A204.1 (cell line): Measurements from ENCODE around the gene B4GALT2.
A peak's percentile ranks its signal among the peaks of the same experiment; 100 is the strongest.

Experiments
- FAIRE-seq: peaks from 2 replicates; lab custom pipeline; 2012; peaks lifted over from hg19 to GRCh38; lab: Jason Lieb, UNC

Gene B4GALT2

DNA sequence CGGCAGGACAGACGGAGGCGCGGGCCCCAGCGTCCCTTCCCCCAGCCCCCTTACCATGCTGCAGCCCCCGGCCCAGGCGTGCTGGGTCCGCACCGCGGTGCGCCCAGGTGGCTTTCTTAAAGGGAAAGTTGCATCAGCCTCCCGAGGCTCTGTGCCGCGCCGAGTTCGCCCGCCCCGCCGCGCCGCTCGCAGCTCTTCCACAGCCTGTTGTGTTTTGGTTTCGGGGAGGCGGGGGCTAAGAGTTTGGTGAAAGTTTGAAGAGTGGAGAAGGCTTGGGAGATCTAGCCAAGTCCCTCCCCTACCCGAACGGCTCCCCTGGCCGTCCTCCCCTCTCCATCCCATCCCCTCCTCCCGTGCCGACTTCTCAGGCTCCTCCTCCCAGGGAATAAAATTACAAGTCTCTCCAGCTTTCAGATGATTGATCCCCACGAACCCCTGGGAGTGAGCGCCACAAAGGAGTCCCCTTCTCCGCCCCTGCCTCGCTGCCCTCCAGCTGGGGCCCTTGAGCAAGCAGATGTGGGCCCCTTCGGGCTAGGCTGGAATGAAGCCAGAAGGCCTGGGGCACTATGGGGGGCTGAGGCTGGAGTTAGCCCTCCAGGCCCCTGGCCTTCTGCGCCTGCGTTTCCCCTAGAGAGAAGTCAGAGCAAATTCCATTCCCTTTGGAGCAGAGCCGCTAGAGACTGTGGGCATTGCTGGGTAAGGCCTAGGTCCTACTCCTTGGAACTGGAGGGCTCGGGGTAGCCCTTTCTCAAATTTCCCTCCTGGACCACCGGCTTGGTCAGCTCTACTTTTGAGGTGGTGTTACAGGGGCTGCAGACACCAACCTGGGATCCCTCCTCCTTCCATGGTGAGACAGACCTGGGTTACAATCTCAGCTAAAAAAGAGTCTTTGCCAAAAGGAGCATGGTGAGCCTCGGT, 52.5 kb downstream of the B4GALT2 start, which contains the start of gene SLC6A9:
Gene SLC6A9 (minus strand): TSS at position 211 of the 918 bp plus-strand sequence. CDS start 7,185 bp downstream, outside the sequence.
- no peak for FAIRE-seq

DNA sequence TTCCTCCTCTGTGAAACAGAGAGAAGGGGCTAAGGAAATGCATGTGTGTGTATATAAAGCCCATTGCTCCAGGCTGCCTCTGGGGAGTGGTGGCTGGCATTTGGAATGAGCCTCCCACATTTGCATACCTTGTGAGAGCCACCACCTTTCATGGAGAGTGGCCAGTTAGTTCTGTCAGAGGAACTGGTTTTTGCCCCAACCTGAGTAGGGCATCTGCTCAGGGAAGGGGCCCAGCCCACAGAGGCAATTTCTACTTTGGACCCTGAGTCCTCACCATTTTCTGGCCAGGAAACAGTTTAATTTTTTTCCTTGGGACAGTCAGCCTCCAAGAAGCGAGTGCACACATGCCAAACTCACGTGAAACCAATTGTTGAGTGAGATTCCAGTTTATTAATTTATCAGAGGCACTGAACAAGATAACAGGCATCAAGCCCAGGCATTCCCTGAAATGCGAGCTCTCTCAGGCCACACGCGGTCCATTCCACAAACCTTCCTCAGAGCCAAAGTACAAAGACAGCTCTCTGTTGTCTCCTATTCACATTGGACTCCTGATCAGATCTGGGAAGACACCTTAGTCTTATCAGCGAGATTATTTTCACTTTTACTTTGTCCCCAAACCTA, 53.3 kb downstream of the B4GALT2 start:
- FAIRE-seq: no peak

DNA sequence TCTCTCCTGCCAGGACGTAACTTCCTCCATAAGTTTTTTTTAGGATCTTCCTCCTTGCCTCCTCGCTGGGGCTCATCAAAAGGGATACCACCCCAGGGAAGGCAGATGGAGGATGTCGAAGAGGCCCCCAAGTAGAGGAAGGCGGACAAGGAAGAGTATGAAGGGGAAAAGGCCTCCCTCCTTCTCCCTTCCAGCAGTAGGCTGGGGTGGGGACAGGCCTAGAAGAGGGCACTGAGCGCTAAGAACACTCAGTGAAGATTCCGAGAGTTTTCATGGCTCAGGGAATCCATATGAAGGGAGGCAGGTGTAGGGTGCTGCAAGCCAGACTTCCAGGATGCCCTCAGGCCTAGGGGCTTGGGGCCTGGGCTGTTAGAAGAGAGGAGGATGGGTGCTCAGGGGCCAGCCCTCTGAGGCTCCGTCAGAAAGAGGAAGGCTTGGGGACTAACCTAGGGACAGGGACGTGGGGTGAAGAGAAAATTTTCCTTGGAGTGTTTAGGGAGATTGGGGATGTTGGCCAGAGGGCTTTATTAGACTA, 54.1 kb downstream of the B4GALT2 start:
- no peak for FAIRE-seq

DNA sequence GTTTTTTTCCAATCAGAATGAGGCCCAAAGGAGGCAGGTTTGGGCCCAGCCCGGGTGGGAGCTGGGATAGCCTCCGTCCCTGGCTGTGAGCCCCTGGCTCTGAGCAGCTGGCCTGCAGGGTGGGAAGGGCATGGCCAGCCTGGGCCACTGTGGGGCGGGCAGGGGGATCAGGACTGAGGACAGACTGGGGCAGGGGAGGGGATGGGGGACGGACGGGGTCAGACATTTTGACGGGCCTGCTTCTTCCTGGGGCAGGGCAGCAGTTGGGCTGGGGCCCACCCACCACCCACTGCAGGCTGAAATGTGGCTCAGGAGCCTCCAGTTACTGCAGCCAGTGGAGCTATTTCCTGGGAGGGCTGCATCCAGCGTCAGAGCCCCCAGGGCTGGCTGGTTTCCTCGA, 54.7 kb downstream of the B4GALT2 start:
- no peak for FAIRE-seq

DNA sequence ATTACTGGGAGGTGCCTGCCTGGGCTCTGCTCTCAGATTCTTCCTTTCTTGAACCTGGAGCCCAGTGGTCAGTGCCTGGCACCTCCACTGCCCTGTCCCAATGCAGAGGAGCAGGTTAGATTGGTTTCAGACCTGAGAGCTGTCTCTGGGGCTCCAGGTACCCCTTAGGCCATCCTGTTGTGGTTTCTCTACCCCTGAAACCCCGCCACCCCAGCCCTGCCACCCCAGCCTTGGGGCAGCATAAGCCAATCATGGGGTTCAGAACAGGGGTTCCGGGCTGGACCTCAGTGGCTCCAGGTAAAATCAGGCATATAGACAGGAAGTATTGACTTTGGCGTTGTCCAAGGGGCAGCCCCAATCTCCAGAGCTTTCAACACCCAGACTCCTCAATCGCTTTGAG, 55.4 kb downstream of the B4GALT2 start:
- FAIRE-seq: no peak

DNA sequence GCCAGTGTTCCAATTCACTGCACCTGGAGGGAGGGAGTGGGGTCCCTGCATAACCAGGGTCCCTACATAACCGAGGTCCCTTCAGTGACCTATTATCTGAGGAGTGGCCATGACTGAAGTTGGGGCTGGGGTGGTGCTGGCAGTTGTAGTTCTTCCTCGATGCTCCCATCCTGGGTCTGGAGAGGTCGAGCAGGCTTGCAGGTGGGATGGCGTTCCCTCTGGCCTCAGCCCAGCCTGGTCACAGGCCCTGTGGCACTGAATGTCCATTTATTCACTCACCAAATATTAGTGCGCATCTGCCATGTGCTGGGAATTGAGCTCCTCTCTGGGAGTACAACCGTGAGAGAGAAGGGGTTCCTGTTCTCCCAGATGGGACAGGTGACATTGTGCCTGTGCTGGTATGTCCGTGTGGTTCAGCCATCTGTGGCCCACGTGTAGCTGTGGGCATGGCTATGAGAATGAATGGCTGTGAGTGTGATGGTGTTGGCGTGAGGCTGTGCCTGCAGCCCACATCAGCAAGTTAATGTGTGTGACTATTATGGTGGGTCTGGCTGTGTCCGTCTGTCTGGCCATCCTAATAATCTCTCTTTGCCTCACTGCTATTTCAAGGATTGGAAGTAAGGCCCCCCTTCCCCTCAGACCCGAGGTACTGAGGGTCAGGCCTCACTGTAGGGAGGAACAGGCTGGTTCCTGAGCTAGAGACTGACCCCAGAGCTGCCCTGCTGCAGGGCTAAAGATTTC, 56.1 kb downstream of the B4GALT2 start:
- FAIRE-seq: no peak

DNA sequence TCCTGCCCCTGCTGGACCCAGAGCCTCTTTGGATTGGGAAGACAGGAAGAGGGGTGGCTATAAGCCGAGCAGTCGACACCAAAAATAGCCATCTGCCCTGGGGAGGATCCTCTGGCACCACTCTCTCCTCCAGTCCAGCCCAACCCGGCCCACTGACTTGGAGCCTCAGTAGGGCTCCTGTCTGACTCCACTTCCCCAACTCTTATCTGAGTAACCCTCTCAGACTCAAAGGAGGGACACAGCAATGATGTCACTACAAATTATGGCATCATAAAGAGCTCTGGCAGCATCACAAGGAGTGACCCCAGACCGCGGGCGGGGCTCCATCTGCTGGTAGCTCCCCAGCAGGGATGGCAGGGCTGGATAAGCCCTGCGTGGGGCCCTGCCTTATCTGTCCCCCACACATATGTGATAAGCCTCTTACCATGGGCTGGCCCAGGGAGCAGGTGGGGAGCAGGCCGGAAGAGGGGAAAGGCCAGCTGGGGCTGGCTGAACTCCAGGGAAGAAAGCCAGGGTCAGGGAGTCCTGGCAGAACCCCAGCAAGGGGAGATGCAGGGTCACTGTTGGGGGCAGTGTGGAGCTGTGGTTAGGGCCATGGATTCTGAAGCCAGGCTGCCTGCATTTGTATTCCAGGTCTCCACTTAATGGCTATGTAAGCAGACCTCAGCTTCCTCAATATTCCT, 56.9 kb downstream of the B4GALT2 start:
- no peak for FAIRE-seq

DNA sequence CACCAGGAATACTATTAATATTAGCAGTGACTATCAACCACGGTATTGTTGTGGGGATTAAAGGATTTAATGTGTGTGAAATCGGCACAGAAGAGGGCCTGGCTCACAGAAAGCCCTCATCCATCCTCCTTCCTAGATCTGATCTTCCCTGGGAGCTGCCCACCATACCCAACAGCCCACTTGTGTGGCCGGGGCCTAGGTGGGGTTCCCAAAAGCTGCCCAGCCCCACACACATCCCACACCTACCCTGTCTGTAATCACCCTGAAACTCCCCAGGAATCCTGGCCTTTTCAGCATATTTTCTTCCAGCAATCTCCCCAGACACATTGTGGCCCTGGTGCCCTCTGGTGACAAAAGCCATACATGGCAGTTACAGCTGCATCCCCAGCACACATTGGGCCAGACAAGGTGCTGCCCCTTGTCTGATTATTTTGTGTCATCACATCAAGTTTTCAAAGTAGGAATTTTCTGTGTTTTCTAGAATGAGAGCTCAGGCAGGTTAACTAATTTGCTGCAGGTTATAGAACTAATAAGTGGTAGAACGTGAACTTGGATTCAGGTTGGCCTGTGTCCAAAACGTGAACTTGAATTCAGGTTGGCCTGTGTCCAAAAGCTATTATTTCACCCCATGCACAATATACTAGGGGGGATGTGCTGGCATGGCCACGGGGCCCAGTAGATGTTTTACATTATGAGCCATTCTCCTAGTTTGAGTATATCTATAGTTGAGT, 57.6 kb downstream of the B4GALT2 start:
- peak; percentile 40 for FAIRE-seq

DNA sequence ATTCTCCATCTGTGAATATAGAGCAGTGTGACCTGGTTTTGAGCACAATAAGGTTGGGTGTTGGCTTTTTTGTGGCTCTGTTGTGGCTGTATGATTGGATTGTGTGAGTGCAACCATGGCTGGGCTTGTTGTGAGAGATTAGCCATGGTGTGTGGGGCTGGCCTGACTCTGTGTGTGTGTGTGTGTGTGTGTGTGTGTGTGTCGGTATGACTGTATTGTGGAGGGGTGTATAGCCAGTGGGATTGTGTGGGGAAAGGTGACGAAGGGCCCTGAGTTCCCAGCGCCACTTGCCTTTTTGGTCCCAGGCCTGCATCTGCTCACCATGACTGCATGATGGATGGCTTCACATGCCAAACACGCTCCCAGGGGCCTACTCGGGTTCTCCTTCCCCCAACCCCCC, 58.1 kb downstream of the B4GALT2 start:
- no peak for FAIRE-seq

DNA sequence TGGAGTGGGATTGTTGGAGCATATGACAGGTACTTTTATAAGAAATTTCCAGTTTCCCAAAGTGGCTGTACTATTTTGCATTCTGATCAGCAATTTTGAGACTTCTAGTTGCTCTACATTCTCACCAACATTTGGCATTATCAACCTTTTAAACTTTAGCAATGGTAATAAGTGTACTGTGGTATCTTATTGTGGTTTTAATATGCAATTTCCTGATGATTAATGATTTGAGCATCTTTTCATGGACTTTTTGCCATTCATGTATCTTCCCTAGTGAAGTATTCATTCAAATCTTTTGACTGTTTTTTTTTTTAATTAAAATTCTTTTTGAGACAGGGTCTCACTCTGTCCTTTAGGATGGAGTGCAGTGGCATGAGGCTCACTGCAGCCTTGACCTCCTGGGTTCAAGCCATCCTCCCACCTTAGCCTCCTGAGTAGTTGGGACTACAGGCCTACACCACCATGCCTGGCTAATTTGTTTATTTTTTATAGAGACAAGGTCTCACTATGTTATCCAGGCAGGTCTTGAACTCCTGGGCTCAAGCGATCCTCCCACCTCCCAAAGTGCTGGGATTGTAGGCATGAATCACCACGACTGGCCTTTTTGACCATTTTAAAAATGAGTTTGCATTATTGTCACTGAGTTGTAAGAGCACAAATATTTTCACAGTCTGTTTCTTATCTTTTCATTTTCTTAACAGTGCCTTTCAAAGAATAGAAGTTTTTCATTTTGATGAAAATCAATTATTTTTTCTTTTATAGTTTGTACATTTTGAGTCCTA, 60.1 kb downstream of the B4GALT2 start:
- no peak for FAIRE-seq

DNA sequence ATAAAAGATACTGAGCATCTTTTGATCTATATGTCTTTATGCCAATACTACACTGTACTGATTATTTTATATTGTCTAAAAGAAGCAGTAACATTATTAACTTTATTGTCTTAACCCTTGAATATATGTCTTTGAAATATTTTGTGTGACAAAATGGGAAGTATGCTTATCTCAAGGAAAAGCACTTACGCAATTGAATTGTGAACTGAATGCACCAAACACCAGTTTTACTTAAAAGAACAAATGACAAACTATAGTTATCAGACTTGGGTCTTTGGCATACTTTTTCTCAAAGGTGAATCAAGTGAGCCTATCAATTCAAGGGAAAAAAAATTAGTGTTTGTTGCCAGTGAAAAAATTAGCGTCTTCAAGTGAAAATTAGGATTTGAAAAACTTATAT, 61.4 kb downstream of the B4GALT2 start:
- FAIRE-seq: no peak
